GM21381 (cell line): ENCODE data around the gene INSIG1.

Experiments
- ATAC-seq: cut with Tn5 transposase; IDR thresholded peaks from one replicate; pipeline ENCODE4 v1.9.1; 2021; ENCODE audit warnings: mild to moderate bottlenecking, moderate library complexity; ENCODE audit not compliant: unreplicated experiment

INSIG1 gene

DNA sequence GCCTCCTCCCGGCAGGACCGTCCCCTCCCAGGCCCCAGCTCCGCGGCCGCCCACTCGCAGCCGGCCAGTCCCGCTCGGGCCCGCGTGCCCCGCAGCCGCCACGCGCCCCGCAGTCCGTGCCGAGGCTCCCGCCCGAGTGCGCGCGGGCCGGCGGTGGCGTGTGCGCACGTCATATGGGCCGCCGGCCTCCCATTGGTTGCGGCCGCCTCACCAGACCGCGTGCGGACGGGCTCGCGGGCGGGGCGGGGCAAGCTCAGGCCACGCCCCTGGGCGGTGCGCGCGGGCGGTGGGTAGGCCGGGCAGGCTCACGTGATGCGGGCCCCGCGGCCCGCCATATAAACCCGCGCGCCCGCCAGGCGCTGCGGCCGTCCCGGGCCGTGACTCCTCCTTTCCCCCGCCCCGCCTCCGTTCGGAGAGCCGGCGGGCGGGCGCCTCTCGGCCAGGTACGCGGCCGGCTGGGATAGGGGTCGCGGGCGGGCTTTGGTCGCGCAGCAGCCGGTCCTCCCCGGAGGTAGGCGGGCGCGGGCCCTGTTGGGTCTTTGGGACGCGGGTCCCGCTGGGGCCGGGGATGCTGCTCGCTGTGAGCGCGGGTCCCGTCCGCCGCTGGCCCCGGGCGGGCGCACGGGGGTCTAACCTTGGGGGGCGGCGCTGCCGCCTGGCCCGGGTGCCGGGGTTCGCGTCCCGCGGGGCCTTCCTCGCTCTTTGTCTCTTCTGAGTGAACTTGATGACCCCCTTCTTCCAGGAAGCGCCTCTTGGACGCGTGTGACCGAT lies at the start of gene INSIG1:
TSS of gene INSIG1 (plus strand) at position 362 of the 771 bp plus-strand sequence. CDS start at position 770, 408 bp downstream.
- peak; percentile 60 for ATAC-seq

DNA sequence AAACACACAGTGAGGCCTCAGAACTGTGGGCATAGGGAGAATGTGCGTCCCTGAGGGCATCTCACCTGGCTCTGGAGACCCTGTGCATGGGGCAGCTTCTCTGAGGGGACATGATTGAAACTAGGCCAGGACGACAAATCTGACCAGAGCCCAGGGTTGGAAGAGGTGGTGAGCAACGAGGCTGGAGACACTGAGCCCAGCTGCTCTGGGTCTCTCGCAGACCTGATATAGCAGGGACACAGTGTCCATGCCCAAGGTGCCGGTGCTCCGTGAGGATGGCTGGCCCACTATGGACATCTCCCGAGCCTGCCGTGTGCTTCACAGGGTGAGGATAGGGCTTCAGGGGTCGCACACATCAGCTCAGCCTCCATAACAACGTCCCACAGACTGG lies 49.3 kb upstream of the INSIG1 start:
- no peak for ATAC-seq

DNA sequence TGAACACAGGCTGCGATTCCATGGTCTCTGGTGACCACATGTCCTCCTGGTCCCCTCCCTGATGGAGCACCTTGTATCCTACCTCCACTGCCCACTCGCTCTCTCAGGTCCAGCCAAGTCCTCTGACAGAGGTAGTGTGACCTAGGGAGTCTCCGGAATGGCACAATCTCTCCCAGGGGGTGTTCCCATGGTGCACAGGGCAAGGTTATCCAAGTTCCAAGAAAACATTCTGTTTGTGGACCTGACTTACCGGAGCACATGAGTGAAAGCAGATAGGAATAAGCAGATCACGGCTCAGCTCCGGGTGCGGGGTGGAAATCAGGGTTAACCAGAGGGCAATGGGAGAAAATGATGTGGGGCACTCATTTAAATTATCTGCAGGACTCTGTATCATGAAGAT lies 45.8 kb upstream of the INSIG1 start:
- ATAC-seq, result no peak

DNA sequence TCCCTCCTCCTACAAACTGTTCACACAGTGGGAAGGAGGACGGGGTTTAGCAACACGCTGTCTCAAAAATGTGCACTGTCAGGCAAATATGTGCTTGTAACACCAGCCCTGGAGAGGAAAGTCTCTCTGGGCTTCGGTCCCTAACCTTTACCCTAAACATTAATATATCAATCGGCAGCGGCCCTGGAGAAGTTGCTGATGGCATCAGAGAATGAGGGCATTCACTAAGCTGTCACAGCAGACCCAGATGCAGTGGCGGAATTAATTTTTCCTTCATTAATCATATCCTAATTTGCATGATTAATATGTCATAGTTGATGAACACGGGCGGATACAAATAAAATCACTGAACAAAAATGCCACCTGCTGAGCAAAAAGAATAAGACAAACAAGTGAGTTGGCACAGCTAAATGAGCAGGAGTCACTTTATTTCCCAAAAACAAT lies 45.2 kb upstream of the INSIG1 start:
- no peak for ATAC-seq

DNA sequence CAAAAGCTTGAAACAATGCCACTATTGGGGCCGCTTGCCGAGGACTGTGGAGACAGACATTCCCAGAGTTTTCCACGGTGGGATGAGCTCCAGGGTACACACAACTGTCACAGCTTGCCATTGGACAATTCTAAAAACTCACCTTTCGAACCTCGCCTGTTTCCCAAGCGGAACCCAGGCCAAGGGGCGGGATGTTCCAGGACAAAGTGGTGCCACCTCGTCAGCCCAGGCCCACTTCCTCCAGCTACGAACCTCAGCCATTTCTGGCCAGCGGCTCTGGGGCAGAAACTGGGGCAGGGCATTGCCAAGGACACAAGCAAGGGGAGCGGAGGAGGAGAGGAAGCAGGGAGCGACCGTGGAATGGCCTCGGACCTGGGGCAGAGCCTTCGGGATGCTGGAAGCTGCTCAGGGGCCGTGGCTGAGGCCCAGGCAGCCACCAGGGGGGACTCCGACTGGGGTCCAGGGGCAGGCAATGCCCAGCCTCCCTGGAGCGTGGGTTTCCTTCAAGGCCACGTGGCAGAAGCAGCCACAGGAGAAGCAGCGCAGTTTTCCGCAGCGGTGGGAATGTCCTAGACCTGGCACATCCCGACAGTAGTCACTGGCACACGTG lies 44.7 kb upstream of the INSIG1 start:
- ATAC-seq, result no peak

DNA sequence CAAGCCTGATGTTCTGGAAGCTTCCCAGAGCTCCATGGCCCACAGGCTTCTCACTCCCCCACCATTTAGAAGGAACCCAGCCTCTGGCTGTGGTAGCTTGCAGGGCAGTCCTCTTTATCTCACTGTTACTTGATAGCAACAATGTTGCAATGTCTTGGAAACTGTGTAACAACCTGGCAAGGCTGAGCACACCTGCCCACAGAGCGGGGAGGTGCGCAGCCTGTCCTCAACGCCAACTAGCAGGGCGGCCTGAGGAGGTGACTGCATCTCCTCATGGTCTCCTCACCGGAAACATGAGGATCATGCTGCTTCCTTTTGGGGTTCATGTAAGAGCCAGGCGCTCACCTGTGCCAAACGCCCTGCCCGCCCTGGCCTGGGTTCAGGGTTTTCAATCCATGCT lies 43.7 kb upstream of the INSIG1 start:
- ATAC-seq, result no peak

DNA sequence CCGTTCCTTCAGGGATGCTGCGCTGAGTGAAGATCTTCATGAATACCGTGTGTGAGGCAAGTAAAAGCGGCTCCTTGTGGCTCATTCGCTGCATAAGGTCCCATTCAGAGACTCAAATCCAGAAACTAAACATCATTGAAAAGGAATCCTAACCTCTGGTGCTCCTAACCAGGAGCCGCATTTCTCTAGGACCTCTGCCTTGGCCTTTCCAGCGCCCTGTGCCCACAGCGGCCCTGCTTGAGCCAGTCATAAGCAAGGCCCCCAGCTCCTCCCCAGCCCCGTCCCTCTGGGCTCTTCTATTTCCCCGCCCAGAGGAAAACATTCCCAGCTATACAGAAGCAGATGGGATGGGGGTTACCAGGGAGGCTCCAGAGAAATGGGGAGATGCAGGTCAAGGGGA lies 42.6 kb upstream of the INSIG1 start:
- no peak for ATAC-seq

DNA sequence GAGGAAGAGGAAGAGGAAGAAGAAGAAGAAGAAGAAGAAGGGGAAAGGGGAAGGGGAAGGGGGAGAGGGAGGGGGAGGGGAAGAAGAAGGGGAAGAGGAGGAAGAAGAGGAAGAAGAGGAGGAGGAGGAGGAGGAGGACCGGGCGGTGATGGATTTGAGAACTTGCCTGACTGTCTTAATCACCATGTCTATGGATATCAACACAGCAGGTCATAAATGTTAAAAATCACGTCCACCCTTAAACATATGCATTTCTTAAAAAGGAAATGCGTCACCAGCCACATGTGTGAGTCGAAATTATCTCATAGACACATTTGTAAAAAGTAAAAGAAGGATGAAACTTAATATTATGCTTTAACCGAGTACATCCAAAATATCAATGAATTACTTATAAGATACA lies 42.1 kb upstream of the INSIG1 start:
- ATAC-seq, result no peak

DNA sequence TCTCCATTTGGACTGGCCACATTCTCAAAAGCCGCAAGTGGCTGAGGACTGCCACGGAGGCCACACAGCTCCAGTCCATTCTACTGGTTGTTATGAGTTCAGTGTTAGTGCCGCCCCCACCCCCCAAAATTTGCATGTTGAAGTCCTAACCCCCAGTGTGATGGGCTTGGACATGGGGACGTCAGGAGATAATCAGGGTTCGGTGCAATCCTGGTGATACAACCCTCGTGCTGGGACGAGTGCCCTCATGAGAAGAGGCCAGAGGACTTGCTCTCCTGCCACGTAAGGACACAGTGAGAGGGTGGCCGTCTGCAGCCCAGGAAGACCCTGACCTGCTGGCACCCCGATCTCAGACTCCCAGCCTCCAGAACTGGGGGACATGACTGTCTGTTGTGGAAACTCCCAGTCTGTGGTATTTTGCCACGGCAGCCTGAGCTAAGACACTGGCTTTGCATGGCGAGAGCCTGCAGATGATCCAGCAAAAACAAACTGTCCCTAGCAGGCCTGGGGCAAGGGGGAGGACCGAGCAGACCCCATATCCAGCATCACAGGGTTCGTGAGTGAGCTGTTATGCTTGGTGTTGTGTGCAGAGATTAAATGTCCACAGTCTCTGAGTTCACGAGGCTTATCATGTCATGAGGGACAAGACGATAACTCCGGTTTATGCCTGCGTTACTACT lies 41.5 kb upstream of the INSIG1 start:
- ATAC-seq, result no peak

DNA sequence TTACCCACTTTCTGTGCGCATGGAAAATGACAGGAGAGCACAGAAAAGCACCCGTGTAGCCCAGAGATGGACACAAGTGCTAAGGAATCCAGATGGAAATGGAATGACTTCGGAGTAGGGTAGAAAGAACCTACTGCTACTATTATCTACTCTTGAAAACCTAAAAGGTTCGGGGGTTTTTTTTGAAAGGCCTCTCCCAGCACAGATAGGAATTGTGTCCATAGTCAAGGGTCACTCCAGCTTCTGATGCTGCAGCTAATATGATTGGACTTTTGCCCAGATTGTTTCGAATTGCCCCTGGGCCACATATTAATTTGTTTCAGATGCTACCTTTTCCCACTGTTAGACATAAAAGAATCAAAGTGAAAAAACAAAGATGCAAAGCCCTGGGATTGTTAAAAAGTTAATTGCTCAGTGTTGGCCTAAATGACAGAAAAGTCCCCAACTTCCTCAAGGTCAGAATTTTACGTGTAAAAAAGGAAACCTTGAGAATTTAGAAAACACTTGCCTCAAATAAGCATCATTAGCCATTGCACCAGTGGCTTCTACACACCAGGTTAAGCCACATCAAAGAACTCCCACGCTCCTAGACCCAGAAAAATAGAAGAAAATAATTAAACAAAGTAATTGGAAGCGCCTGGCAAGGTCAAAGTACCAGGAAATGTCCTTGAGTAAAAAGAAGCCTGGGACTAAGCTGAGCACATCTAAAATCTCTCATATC lies 40.8 kb upstream of the INSIG1 start:
- no peak for ATAC-seq

DNA sequence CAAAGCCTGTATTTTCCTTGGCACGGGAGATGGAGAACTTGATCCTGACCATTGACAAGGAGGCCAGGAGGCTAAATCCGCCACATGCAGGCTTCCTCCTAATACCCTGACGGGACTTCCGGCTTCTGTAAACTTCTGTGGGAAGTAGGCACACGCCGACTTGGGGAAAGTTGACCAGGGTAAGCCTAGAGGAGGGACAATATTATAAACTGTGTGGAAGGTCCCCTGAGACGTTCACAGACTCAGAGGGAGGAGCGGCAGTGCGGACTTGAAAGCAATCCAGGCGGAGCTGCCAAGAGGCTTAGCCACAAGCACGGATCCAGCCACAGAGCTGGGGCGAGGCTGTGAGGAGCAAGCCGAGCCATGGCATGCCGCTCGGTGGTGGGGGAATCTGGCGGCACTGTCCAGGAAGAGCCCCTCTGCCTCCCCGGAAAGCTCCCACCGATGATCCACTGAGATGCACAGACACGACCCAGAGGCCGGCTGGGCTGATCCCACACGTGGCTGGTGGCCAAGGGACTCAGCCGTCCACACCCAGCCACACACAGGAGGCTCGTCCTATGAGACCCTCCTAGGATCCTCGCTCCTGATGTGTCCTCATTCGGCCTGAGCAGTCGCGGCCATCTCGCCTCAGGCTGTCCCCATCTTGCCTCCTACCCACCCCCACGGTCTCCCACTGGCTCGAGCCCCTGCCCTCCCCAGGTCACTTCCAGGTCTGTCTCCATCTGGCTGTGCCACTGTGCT lies 40.0 kb upstream of the INSIG1 start:
- ATAC-seq, result no peak

DNA sequence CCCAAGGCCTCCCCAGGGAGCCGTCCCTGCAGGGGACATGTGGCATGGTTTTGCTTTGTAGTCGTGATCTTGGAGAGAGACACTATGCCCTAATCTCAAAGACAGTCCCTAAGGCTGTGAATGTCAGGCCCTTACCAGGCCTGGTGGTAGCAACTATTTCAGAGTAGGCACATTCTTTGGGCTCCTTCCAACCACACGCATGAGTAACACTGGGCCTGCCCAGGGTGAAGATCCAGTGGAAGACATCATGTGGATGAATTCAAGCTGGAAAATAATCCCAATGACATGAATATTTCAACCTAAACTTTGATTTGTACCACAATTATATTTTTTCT lies 39.5 kb upstream of the INSIG1 start:
- no peak for ATAC-seq

DNA sequence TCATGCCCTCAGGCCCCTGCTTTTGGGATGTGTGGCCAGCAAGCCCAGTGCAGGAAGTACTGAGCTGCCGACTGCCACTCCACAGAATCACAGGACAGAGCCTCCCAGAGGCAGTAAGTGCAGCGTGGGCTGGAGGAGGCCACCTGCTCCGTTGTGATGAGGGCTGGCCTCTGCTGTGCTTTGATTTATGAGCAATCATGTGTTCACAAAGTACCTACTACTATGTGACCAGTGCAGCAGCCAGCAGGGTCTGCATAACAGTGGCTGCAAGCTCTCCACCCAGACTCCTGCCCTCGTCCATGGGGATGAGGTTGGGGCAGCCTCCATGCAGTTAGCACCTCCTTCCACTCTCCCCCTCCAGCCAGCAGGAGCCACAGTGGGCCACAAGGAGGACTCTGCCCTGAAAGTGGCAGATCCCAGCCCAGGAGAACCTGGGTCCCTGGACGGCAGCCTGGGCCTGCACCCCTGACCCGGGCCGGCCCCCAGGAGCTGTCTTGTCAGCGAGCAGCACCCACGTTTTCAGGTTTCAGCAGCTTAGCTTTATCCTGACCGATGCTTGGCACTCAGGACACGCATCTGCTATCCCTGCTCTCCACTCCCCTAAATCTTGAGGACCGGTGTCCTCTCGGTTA lies 37.7 kb upstream of the INSIG1 start:
- ATAC-seq, result no peak

DNA sequence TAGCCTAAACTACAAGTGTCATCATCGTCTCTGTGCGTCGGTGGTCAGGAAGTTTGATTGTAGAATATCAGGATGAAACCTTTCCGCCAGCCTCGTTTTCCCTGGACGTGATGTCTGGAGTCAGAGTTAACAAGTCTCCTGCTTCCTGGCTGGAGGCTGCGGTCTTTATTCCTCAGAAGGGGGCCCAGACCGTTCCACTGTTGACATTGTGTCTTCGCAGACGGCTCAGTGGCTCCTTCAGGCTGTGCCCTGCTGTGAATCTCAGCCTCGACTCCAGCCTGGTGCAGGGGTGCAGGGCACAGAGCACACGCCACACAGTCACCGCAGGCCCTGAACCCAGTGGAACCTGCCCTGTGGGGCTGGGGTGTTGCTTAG lies 37.2 kb upstream of the INSIG1 start:
- no peak for ATAC-seq

DNA sequence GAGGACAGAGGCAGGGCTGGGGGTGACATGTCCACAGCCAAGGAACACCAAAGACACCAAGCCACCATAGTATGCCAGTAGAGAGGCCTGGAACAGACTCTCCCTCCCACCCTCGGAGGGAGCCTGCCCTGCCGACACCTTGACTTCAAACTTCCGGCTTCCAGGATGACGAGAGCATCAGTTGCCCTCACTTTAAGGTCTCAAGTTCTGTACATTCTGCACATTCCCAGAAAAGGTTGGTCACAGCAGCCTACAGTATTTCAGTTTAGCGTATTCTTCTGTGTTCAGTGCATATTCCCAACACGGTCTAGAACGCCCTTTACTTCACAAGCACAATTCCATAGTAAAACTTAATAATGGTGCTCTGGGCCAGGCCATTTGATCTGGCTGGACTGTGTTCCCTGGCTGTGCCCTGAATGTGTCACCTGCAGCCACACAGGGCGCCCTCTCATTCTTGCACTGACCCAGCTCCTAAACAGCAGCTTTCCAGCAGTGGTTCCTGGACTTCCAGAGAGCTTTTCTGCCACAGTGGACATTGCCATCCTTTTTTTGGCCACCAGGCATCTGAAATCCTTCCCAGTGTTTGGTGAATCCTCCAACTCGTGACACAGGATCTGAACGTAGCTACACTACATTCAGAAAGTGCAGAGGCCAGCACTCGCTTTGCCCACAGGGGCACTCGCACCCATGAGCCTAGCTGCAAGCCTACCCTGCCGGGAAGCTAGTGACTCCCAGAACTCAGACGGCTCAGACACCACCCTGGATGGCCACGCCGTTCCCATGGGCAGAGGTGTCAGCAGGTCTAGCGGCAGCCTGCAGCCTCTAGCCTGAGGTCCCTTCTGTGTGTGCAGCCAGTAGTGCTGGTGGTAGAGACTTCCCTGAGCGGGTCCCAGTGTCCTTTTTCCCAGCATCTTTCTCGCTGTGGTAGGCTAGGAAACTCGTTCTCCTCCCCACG lies 36.4 kb upstream of the INSIG1 start:
- ATAC-seq, result no peak

DNA sequence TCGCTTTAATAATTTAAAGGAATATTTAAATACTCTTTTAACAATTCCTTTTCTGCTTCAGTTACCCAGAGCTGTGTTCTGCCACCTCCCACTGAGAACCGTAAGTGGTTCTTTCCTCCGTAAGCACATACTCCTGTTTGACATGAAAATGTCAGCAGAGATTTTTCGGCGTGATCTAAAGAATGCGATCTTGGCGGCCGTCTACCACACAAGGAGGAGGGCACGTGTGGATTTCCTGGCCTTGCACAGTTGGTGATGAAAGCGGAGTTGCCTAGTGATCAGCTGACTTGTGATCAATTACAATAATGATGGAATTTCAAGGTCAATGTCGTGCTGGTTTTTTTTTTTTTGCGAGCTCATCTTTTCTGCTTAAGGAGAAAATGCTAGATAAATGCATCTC lies 35.6 kb upstream of the INSIG1 start:
- no peak for ATAC-seq

DNA sequence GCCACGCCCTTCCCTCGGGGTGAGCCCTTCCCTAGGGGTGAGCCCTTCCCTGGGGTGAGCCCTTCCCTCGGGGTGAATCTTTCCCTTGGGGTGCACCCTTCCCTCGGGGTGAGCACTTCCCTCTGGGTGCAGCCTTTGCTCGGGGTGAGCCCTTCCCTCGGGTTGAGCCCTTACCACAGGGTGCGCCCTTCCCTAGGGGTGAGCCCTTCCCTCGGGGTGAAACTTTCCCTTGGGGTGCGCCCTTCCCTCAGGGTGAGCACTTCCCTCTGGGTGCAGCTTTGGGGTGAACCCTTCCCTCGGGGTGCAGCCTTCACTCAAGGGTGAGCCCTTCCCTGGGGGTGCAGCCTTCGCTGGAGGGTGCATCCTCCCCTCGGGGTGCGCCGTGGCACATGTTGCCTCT lies 34.6 kb upstream of the INSIG1 start:
- no peak for ATAC-seq

DNA sequence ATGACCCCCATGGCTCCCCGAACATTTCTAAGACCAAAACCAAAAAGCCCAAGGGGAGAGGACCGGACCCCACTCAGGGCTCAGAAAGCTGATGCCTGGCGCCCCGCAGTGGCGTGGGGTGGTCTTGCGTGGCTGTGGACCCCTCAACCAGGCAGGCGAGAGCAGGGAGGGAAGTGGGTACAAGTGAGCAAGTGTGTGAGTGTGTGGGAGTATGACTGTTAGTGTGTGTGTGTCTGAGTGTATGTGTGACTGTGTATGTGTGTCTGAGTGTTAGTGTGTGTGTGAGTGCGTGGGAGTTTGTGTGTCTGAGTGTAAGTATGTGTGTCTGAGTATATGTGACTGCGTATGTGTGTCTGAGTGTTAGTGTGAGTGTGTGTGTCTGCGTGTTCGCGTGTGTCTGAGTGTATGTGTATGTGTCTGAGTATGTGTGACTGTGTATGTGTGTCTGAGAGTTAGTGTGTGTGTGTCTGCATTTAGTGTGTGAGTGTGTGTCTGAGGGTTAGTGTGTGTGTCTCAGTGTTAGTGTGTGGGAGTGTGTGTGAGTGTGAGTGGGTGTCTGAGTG lies 34.0 kb upstream of the INSIG1 start:
- no peak for ATAC-seq

DNA sequence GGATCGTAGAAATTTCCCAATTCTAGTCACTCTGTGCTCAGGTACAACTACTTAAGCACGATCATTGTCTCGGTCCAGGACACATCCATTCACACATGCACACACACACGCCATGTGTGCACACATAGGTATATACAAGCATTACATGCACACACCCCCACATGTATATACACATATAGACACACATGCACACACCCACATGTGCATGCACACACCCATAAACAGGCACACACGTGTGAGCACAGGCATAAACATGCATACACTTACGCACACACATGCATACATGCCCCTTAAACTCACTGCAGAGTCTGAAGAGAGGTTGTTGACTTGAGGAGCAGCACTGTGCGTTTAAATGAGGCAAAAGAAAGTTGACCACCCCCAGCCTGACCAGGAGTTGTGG lies 32.5 kb upstream of the INSIG1 start:
- no peak for ATAC-seq
